Body of pancreas (tissue), 4 donors: ENCODE results near the gene ERMAP.

ENCODE experiments used
- CTCF ChIP-seq, 7 experiments: fragments of 450-650 bp in 4 of 7; fragments of 200-600 bp in 3 of 7; sonication (generic) in 3 of 7; IDR thresholded peaks; one replicate each; pipeline ENCODE4 v1.5.1; 2016 to 2019; ENCODE audit warnings: antibody characterized with exemption in 7 of 7
- POLR2A ChIP-seq, 3 donors: fragments of 450-650 bp; IDR thresholded peaks; one replicate each; pipeline ENCODE4 v1.6.1; 2016; ENCODE audit warnings: antibody characterized with exemption in 3 of 3, mild to moderate bottlenecking in 2 of 3

- TF ChIP-seq CTCF (IDR thresholded peaks at IDR 0.05) (no peak), POLR2A (IDR thresholded peaks at IDR 0.05) (no peak)
Observed at GRCh38 chr1:42788021-42788420, 28.9 kb upstream of the ERMAP start.
